Subcutaneous adipose tissue (tissue), 4 donors: Measurements from ENCODE around the gene SLMAP. TPM values are rescaled to one million over a fixed set of nuclear protein-coding genes. Genes with fewer than 3 reads are reported as not detected.

ENCODE experiments used
- total RNA-seq, 4 donors: library from RNA; depleted of rRNA; stranded (reverse); fragments of >200 nt; gene quantifications; one replicate each; pipeline ENCODE4 v1.1.0, GENCODE V29; 2016
- TF ChIP-seq, protein P1 (sequence below): fragments of 450-650 bp; IDR thresholded peaks from one replicate; pipeline ENCODE4 v1.5.1; 2016; ENCODE audit warnings: low read depth, mild to moderate bottlenecking, control low read depth, antibody characterized with exemption, moderate library complexity

SLMAP gene
- total RNA-seq, 4 donors from 2014 or later: 42.2 to 66.1 (median 54.2) TPM

GRCh38 chr3:57848177-57848738 lies 92.1 kb downstream of the SLMAP start:
- TF ChIP-seq, protein P1, sequence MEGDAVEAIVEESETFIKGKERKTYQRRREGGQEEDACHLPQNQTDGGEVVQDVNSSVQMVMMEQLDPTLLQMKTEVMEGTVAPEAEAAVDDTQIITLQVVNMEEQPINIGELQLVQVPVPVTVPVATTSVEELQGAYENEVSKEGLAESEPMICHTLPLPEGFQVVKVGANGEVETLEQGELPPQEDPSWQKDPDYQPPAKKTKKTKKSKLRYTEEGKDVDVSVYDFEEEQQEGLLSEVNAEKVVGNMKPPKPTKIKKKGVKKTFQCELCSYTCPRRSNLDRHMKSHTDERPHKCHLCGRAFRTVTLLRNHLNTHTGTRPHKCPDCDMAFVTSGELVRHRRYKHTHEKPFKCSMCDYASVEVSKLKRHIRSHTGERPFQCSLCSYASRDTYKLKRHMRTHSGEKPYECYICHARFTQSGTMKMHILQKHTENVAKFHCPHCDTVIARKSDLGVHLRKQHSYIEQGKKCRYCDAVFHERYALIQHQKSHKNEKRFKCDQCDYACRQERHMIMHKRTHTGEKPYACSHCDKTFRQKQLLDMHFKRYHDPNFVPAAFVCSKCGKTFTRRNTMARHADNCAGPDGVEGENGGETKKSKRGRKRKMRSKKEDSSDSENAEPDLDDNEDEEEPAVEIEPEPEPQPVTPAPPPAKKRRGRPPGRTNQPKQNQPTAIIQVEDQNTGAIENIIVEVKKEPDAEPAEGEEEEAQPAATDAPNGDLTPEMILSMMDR: no peak

DNA sequence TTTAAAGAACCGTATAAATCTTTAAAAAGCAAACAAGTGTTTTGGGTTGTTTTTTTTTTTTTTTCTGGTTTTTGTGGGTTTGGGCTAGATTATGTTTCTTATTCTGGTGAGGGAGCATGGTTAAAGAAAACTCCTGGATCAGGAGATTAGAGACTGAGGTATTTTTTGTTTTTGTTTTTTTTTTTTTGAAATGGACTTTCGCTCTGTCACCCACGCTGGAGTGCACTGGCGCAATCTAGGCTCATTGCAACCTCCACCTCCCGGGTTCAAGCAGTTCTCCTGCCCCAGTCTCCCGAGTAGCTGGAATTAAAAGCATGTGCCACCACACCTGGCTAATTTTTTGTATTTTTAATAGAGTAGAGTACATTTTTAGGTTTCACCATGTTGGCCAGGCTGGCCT lies 95.2 kb downstream of the SLMAP start:
- TF ChIP-seq, protein P1: no peak

DNA sequence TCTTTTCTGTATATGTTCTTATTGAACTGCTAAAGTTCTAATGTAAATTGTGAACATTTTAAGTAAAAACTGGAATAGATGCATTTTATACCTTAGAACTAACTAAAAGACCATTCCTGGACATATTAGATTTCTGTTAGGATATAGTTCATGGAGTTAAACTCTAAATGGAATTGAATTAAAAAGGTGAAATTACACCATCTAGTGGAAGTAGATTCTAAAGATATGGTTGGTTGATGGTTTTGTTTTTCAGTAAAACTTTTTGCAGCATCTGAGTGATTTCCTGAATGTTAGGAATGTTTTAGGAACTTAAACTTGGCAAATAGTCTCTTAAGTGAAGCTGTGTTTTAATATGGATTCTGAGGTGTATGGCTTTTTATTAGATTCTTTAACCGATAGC lies 96.8 kb downstream of the SLMAP start:
- TF ChIP-seq, protein P1: no peak

GRCh38 chr3:57855281-57855680 lies 99.2 kb downstream of the SLMAP start:
- TF ChIP-seq, protein P1: no peak

DNA sequence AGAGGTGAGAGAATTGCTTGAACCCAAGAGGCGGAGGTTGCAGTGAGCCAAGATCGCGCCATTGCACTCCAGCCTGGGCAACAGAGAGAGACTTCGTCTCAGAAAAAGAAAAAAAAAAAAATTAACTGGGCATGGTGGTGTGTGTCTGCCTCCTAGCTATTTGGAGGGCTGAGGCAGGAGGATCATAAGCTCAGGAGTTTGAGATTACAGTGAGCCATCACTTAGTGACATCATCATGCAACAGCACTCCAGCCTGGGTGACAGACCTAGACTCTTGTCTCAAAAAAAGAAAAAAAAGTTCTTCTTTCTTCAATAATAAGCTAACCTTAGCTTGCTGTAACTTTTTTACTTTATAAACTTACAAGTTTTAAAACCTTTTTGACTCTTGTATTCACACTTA lies 99.8 kb downstream of the SLMAP start:
- TF ChIP-seq, protein P1: no peak

GRCh38 chr3:57856675-57857074 lies 100.6 kb downstream of the SLMAP start:
- TF ChIP-seq, protein P1: no peak

GRCh38 chr3:57862894-57863293 lies 106.8 kb downstream of the SLMAP start:
- TF ChIP-seq, protein P1: no peak
